ENCODE measurements around the gene FKBP2. TPM values are rescaled to one million over a fixed set of nuclear protein-coding genes. Genes with fewer than 3 reads are reported as not detected.
A peak's percentile ranks its signal among the peaks of the same experiment; 100 is the strongest.

Gene FKBP2
- total and polyA plus RNA-seq, 2 of the 13 experiments (the other 11 are each of a cell fraction or from before 2014, with no cell fraction given) = 30.1 to 53.3 TPM

DNA sequence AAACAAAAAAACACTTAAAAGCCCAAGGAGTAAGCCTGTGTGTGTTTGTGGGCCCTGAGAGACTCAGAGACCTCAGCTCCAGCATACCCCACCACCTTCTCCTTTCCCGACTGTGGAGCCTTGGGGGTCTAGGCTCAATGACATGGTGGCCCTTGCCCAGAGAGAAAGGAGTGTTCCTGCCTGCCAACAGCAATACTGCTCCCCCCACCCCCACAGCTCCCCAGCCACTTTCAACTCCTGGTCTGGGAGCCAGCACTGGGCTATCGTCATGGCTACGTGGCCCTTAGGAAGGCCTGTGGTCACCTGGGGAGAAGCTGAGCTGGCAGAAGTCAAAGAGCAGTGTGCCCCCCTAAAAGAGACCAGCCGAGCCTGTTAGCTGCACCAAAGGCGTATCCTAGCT is 3.2 kb downstream of the FKBP2 start (continued):
- TF ChIP-seq, protein P1, sequence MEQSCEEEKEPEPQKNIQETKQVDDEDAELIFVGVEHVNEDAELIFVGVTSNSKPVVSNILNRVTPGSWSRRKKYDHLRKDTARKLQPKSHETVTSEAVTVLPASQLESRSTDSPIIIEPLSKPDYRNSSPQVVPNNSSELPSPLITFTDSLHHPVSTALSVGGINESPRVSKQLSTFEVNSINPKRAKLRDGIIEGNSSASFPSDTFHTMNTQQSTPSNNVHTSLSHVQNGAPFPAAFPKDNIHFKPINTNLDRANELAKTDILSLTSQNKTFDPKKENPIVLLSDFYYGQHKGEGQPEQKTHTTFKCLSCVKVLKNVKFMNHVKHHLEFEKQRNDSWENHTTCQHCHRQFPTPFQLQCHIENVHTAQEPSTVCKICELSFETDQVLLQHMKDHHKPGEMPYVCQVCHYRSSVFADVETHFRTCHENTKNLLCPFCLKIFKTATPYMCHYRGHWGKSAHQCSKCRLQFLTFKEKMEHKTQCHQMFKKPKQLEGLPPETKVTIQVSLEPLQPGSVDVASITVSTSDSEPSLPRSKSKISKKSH (CRISPR knock-in tag; IDR thresholded peaks at IDR 0.05; ENCODE audit: borderline replicate concordance) = no peak
- TF ChIP-seq, protein P2, sequence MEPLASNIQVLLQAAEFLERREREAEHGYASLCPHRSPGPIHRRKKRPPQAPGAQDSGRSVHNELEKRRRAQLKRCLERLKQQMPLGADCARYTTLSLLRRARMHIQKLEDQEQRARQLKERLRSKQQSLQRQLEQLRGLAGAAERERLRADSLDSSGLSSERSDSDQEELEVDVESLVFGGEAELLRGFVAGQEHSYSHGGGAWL (CRISPR knock-in tag; IDR thresholded peaks at IDR 0.05) = no peak
- TF ChIP-seq HNF4A (CRISPR knock-in tag; IDR thresholded peaks at IDR 0.05) = no peak
- no peak for TF ChIP-seq JARID2 (CRISPR knock-in tag; IDR thresholded peaks at IDR 0.05; ENCODE audit: insufficient replicate concordance)
- 0 out of 2 replicates have a peak, but pooled peaks have one; percentile 15 for TF ChIP-seq SSRP1 (CRISPR knock-in tag; IDR thresholded peaks at IDR 0.05)
- no peak for TF ChIP-seq TRIM24 (CRISPR knock-in tag; IDR thresholded peaks at IDR 0.05)
- TF ChIP-seq ZFAT (CRISPR knock-in tag; conservative IDR thresholded peaks at IDR 0.05) = no peak
- TF ChIP-seq PAWR (CRISPR knock-in tag; IDR thresholded peaks at IDR 0.05; ENCODE audit: borderline replicate concordance) = no peak

DNA sequence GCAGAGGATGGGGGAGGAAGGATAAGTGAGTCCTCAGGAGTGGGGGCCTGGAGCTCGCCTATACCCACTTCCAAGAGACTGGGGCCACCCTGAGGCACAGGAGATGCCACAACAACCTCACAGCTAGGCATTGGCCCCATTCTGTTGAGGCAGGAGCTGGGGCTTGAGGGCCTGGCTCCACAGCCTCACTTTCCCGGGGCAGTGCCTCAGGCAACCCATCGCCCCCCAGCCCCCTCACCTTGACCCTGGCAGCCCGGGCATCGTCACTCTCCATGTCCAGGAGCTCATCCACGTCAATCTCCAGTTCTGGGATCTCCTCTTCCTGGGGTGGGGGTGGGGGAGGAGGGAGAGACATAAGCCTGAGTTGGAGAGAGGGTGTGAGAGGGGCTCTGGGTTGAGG is 4.1 kb downstream of the FKBP2 start:
- Histone ChIP-seq H3K4me3 (replicated peaks in 1 of 3; ENCODE audit: insufficient read depth in 1 of 3, low read depth in 2 of 3, low read length in 3 of 3) (peak overlapping the region; percentile 76 to 95 (median 79)), H3K9ac (ENCODE audit: insufficient read depth, low read depth, low read length) (peak overlapping the region; percentile 79; the same call in 1 of the 2 replicates), H3K9me3 (ENCODE audit: low read length) (no peaks in the 10 kb centered on the region), H4K20me1 (ENCODE audit: insufficient read depth, low read length) (no peaks in the 10 kb centered on the region), H2AFZ (ENCODE audit: low read length) (no peak overlapping the region), H3K4me2 (ENCODE audit: low read depth, low read length) (peak overlapping the region; percentile 82), H3K4me1 (ENCODE audit: insufficient read depth, low read length) (peaks cover 59% of the 10 kb centered on the region), H3K79me2 (ENCODE audit: insufficient read depth, low read length) (peaks cover 26% of the 10 kb centered on the region), H3K27me3 (ENCODE audit: control insufficient read depth in 1 of 2, insufficient read depth in 2 of 2, low read length in 2 of 2) (no peaks in the 10 kb centered on the region; a peak in 1 of 5 replicates), H3K36me3 (replicated peaks in 1 of 2; ENCODE audit: control insufficient read depth in 1 of 2, insufficient read depth in 2 of 2, low read length in 2 of 2) (peaks cover 0 to 11% of the 10 kb centered on the region in 2 experiments; a peak in 2 of 5 replicates), H3K27ac (ENCODE audit: extremely low read length, insufficient read depth, low read length) (peak overlapping the region; percentile 68)
- FAIRE-seq = no peak
- POLR2A ChIA-PET = interaction anchor here (1.0 to 8.3 kb wide), 6 partner anchors 8 to 59 kb away, joined by 3 to 113 read pairs (median 12); partner anchors contain the start of genes NUDT22, TRPT1 and VEGFB
- no peak for TF ChIP-seq ZNF703 (CRISPR knock-in tag; IDR thresholded peaks at IDR 0.05; ENCODE audit: borderline replicate concordance)
- TF ChIP-seq AGO2 (optimal IDR thresholded peaks at IDR 0.05; ENCODE audit: low read depth, low read length) = peak; percentile 51
- peak; percentile 27 for TF ChIP-seq POLR2AphosphoS5 (IDR thresholded peaks at IDR 0.05; ENCODE audit: low read depth, low read length)
- TF ChIP-seq ZNF136 (CRISPR knock-in tag; IDR thresholded peaks at IDR 0.05; ENCODE audit: low read depth) = no peak
- TF ChIP-seq RBM22 (optimal IDR thresholded peaks at IDR 0.05; ENCODE audit: low read length) = peak; percentile 79
- no peak for TF ChIP-seq TBP (CRISPR knock-in tag; IDR thresholded peaks at IDR 0.05)
- peak; percentile 21; the same call in 1 of the 2 replicates for TF ChIP-seq POLR2G (IDR thresholded peaks at IDR 0.05; ENCODE audit: low read depth, low read length)
- no peak for TF ChIP-seq ZFP36 (IDR thresholded peaks at IDR 0.05; ENCODE audit: borderline replicate concordance, low read depth, low read length, partially characterized antibody)
- TF ChIP-seq HNRNPLL (IDR thresholded peaks at IDR 0.05; ENCODE audit: low read depth, low read length, poor library complexity, severe bottlenecking) = peak; percentile 10
- no peak for TF ChIP-seq ZNF30 (CRISPR knock-in tag; IDR thresholded peaks at IDR 0.05)
- intact Hi-C loops (cut with micrococcal nuclease; ENCODE audit: unreplicated experiment) = loop anchor here (5.0 kb wide), 2 partner anchors 57 to 58 kb away; partner anchors contain the start of genes CATSPERZ and STIP1
- no CpG with 5 or more reads among the region's 6 CpGs for WGBS (ENCODE audit: low lambda C conversion rate)
- no peak for ATAC-seq
- no peak for DNase-seq (ENCODE audit: low spot score)
- CTCF ChIA-PET (ENCODE audit: low intra/inter-chr PET ratio, low total read pairs) = no interaction called here
- no TSS peak for BruUV-seq (replicated peaks)
- in situ Hi-C loops (cut with HindIII; ENCODE audit: extremely low pct_ligation_motif_present, low pct_unique_long_range_greater_than_20kb) = loop anchor here (5.0 kb wide), 1 partner anchor 57 kb away; the partner anchor contains the start of gene CATSPERZ

Data from HepG2 (cell line).